Gastrocnemius medialis (tissue), 4 donors: ENCODE results near the gene BCAT1.
"Not testable (repeated sequence)": the region's sequence is repeated elsewhere in the genome, so short reads cannot be mapped to it uniquely, and the experiment has no call there.

ENCODE experiments used
- POLR2A ChIP-seq, 2 donors: fragments of 450-650 bp; IDR thresholded peaks; one replicate each; pipeline ENCODE4 v1.6.1; 2017; ENCODE audit warnings: antibody characterized with exemption in 2 of 2, mild to moderate bottlenecking in 2 of 2, moderate library complexity in 2 of 2
- TF ChIP-seq, protein P1 (sequence below), 5 experiments: fragments of 450-650 bp in 3 of 5; fragments of 200-600 bp in 2 of 5; sonication (generic) in 2 of 5; IDR thresholded peaks in 4 of 5; conservative IDR thresholded peaks in 1 of 5; 1 replicate in 4 of 5; 2 replicates in 1 of 5; pipeline ENCODE4 v1.5.1; 2016 to 2019; ENCODE audit warnings: antibody characterized with exemption in 5 of 5, mild to moderate bottlenecking in 3 of 5, moderate library complexity in 3 of 5

DNA sequence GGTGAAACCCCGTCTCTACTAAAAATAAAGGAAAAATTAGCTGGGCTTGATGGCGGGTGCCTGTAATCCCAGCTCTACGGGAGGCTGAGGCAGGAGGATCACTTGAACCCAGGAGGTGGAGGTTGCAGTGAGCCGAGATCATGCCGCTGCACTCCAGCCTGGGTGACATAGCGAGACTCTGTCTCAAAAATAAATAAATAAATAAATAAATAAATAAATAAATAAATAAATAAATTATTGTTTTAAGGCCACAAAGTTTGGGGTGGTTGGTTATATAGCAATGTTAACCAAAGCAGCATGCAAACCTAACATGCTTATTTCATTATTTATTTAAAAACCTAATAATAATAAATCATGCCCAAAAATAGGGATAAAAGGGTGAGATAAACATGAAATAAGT lies 38.7 kb downstream of the BCAT1 start:
- not testable (repeated sequence) for TF ChIP-seq POLR2A (IDR thresholded peaks at IDR 0.05)
- TF ChIP-seq, protein P1, sequence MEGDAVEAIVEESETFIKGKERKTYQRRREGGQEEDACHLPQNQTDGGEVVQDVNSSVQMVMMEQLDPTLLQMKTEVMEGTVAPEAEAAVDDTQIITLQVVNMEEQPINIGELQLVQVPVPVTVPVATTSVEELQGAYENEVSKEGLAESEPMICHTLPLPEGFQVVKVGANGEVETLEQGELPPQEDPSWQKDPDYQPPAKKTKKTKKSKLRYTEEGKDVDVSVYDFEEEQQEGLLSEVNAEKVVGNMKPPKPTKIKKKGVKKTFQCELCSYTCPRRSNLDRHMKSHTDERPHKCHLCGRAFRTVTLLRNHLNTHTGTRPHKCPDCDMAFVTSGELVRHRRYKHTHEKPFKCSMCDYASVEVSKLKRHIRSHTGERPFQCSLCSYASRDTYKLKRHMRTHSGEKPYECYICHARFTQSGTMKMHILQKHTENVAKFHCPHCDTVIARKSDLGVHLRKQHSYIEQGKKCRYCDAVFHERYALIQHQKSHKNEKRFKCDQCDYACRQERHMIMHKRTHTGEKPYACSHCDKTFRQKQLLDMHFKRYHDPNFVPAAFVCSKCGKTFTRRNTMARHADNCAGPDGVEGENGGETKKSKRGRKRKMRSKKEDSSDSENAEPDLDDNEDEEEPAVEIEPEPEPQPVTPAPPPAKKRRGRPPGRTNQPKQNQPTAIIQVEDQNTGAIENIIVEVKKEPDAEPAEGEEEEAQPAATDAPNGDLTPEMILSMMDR (IDR thresholded peaks at IDR 0.05 in 4 of 5, conservative IDR thresholded peaks at IDR 0.05 in 1 of 5): not testable (repeated sequence)
